GM18526 (cell line): ENCODE data around the gene SPAG16.

Experiments
- POLR2A ChIP-seq: IDR thresholded peaks from 3 replicates; pipeline ENCODE4 v1.6.1; 2011; ENCODE audit not compliant: insufficient read length; ENCODE audit errors: extremely low read depth

SPAG16 gene

GRCh38 chr2:214311031-214311533, 1026.8 kb downstream of the SPAG16 start:
- TF ChIP-seq POLR2A, result no peak

DNA sequence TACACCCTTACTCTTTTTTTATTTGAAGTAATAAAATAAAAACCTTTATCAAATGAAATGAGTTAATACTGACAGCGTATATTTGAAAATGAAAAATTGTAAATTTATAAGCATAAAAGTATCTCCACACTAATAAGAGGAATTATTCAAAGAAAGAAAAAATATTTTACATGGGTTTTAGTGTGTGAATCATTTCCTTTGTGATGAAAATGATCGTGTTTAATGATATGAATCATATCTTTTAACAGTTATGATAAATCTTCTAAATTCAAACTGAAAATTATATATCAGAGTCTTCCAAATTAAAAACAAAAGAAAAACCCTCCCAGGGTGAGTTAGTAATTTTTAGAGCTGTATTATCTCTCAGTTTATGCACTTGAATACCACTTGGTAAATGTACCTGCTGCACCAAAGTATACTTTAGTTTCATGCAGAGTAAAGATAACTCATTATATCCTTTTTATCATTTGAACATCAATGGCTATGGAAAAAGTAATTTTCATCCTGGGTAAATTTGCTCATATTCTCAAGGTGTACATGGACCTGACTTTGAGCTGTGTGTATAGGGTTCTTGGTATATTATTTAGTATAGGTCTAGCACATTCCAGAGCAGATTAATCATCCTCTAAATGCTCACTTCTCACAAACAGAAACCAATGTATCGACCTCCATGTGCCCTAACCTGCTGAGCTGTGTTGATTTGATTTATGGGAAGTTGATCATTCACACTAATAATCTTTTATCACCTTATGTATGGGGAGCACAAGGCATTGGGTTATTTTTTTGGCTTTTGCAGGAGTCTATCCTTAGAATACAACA, 1027.9 kb downstream of the SPAG16 start:
- TF ChIP-seq POLR2A, result no peak

DNA sequence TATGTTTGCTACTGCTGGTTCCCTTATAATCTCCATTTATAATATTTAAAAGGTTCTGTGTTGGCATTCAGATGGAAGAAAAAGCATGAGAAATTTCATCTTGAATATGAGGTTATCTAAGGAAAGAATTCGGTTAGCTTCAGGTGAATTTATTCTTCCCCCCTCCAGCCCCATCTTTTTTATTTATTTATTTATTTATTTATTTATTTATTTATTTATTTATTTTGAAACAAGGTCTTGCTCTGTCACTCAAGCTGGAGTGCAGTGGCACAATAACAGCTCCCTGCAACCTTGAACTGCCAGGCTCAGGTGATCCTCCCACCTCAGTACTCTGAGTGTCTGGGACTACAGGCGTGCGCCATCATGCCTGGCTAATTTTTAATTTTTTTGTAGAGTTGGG, 1031.1 kb downstream of the SPAG16 start:
- TF ChIP-seq POLR2A, result no peak

DNA sequence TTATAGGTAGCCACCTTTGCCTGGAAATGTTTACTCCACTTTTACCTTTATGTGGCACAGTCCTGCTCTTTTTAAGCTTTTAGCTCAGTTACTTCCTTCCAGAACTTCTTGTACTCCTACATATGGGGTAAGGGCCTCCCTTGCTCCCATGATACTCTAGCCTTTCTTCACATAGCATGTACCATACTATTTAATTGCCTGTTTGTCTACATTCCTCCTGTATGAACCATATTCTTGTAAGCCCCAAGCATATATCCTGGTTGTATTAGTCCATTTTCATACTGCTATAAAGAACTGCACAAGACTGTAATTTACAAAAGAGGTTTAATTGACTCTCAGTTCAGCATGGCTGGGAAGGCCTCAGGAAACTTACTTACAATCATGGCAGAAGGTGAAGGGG, 1035.9 kb downstream of the SPAG16 start:
- TF ChIP-seq POLR2A, result no peak

DNA sequence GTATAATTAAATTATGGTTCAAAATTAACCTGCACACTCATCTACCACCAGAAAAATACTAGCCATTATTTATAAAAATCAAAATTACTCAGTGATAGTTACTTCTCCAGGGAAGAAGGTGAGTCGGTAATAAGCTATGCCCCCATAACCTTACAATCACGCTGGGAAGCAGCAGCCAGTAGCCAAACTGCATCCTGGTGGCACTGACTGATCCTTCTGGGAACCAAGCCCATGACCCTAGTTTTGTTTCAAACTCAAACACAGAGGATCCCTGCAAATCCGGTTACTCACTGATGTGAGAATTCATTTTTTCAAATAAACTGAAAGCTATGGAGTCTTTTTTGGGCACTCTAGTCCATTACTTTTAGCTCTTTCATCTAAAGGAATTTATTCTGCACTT, 1038.4 kb downstream of the SPAG16 start:
- no peak for TF ChIP-seq POLR2A

DNA sequence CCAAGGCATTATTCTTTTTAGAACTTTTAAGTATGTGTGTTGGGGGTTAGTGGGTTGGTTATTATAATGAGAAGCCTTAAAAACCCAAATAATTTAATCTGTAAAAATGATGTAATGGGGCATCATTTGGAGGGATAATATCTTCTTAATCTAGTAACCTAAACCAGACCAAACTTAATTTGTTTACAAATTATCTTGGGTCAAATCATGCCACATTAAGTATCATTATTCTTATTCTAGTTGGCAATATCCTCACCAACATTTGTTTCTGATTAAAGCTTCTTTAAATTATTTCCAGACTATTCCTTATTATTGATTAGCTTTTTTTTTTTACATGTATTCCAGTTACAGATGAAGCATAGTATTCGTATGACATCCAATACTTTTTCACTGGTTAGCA, 1041.1 kb downstream of the SPAG16 start:
- TF ChIP-seq POLR2A, result no peak

GRCh38 chr2:214328941-214329340, 1044.7 kb downstream of the SPAG16 start:
- TF ChIP-seq POLR2A, result no peak

DNA sequence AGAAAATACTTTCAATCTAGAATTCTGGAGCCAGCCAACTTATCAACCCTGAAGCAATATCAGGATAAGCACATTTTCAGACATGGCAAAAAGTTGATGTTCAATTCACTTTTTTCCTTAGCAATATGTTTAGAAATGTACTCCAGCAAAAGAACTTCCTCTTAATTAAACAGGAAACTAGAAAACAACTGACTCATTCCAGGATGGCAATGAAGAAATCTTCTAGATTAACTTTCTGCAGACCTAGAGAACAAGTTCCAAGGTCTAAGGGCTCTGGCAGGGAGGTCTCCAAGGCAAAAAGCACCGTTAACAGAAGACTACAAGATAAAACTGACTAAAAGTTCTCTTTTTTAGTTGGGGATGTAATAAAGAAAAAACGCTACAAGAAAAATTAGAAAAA, 1057.4 kb downstream of the SPAG16 start:
- TF ChIP-seq POLR2A, result no peak

DNA sequence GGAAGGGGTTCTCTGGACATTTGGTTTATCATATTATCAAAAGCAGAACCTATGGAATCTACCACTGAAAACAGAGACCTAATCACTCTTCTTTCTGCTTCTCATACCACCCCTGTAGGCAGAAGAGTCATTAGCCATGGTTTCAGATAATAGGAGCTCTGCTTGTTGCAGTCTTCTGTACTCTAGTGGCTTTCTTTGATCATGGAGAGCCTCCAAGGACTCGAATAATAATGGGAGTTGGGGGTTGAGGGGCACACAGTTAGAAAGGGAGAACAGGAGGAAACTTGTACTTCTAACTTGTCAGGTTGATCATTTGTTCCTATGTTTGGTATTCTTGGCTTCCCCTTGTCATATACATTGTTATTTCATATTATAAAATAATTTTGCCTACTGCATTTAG, 1074.2 kb downstream of the SPAG16 start:
- no peak for TF ChIP-seq POLR2A

GRCh38 chr2:214361116-214361515, 1076.9 kb downstream of the SPAG16 start:
- TF ChIP-seq POLR2A, result no peak

DNA sequence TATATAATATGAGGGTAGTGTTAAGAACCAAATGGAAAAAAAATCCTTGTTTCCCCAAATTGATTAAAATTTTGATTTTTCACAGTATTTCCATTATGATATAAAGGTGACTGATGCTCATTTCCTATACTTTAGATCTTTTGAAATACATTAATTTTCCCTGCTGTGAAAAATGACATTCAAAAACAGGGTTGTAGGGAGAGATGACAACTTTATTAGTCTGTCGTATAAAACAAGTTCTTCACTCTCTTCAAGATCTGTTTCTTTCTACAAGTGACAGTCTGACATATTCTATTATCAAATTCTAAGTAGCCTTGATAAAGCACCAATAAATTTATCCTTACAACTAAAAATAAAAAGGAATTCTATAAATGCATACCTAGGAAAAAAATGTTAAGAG, 1081.3 kb downstream of the SPAG16 start:
- no peak for TF ChIP-seq POLR2A

DNA sequence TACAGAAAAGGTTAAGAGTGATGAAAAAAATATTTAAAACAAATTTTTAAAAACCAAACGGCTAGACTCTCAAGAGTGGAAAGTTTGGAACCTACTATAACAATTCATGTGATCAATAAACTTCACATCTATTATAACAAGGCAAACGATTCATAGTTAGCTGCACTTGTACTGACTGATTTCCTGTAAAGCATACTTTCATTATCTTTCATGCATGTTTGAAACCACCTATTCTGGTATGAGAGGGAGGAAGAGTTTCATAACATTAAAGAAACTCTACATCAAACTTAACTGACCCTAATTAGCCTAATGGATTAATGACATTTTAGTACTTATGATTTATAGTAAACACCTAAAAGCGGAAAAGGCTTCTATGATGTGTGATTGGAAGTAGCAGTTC, 1082.9 kb downstream of the SPAG16 start:
- no peak for TF ChIP-seq POLR2A

DNA sequence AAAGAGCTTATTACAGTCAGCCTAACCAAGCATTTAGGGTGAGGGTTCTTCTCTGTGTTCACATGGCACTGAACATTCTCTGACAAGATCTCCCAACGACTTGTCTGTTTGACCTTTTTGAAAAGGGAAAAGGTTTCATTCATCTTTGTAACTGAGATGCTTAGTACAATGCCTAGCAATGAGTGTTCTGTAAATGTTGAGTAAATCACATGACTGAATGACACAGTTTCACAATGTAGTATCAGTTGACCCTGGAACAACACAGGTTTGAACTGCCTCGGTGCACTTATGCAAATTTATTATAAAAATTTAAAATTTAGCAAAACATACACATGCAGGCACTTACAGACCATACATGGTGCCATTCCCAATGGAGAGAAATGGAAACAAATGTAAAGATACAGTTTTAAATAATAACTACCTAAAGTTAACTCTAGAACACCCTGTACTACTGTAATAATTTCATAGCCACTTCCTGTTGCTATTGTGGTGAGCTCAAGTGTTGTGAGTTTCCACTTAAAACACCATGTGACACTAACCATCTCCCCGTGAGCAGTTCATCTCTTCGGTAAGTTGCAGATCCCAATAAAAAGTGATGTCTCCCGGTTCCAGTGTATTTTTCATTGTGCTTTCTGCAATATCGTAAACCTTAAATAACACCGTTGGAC, 1092.5 kb downstream of the SPAG16 start:
- no peak for TF ChIP-seq POLR2A

DNA sequence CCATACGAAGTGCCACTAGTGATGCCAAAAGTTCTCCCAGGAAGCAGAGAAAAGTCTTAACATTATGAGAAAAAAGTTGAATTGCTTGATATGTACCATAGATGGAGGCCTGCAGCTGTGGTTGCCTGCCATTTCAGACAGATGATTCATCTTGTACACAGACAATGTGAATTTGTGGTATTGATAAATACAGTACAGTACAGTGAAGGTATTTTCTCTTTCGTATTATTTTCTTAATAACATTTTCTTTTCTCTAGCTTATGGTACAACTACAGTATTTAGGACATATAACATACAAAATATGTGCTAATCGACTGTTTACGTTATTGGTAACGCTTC, 1093.0 kb downstream of the SPAG16 start:
- no peak for TF ChIP-seq POLR2A

GRCh38 chr2:214378455-214379103, 1094.3 kb downstream of the SPAG16 start:
- no peak for TF ChIP-seq POLR2A

- no peak for TF ChIP-seq POLR2A
Measured at GRCh38 chr2:214379227-214379626, 1095.0 kb downstream of the SPAG16 start.
